ENCODE data around the gene FLT4. TPM values are rescaled to one million over a fixed set of nuclear protein-coding genes. Genes with fewer than 3 reads are reported as not detected.

The FLT4 gene
- total RNA-seq, 1 donor: 1.3 TPM

- H3K9me3 ChIP-seq (ENCODE audit: low read depth, low read length): no peaks in the 10 kb centered on the region
Observed at GRCh38 chr5:180640611-180640860, 8.9 kb downstream of the FLT4 start.

DNA sequence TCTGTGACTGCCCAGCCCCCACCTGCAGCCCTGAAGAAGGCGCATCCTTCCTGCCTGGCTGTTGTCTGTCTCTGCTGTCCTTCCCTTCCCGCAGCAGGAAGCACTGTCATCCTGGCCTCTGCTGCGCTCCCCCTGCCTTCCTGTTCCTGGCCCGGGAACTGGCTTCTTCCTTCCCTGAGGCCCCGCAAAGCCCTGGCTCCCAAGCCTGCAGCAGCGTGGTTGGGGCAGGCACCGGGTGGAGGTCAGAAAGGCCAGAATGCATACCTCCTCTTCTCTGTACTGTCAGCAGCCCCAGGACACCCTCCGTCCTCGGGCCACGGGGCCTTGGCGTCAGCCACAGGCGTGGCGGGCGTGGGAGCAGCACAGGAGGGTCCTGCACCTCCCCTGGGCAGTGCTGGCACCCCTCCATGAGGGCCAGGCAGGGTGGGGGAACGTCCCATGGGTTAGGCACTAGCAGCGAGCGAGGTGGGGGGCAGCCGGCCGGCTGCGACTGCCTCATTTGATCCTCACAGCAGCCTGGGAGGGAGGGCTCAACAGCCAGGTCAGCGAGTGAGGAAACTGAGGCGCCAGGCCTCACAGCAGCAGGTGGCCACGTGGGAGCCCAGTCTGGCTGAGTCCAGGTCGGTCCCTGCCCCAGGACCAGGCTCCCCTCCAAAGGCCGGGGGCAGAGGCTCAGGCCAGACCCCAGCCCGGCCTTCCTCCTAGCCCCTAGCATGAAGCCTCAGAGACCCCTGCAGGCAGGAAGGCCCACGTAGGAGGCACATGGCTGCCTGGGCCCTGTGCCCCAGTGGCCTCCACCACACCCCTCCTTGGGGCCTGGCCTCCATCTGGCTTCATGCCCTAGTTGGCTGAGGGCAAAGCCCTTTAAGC lies 9.4 kb downstream of the FLT4 start:
- no peaks in the 10 kb centered on the region for H3K27me3 ChIP-seq (ENCODE audit: insufficient read depth, low read length)
- H3K4me3 ChIP-seq (ENCODE audit: low read length): no peak overlapping the region
- no peaks in the 10 kb centered on the region for H3K4me1 ChIP-seq (ENCODE audit: insufficient read depth, low read length)
- no peaks in the 10 kb centered on the region for H3K9me3 ChIP-seq (ENCODE audit: low read depth, low read length)

More at GRCh38 chr5:180640611-180640860, 8.9 kb downstream of the FLT4 start:
- H3K27me3 ChIP-seq (ENCODE audit: insufficient read depth, low read length): no peaks in the 10 kb centered on the region
- no peak overlapping the region for H3K4me3 ChIP-seq (ENCODE audit: low read length)
- no peaks in the 10 kb centered on the region for H3K4me1 ChIP-seq (ENCODE audit: insufficient read depth, low read length)

GRCh38 chr5:180639287-180639686 lies 10.1 kb downstream of the FLT4 start:
- Histone ChIP-seq H3K4me1 (ENCODE audit: insufficient read depth, low read length) (no peaks in the 10 kb centered on the region), H3K27me3 (ENCODE audit: insufficient read depth, low read length) (no peaks in the 10 kb centered on the region), H3K4me3 (ENCODE audit: low read length) (no peak overlapping the region), H3K9me3 (ENCODE audit: low read depth, low read length) (no peaks in the 10 kb centered on the region)

DNA sequence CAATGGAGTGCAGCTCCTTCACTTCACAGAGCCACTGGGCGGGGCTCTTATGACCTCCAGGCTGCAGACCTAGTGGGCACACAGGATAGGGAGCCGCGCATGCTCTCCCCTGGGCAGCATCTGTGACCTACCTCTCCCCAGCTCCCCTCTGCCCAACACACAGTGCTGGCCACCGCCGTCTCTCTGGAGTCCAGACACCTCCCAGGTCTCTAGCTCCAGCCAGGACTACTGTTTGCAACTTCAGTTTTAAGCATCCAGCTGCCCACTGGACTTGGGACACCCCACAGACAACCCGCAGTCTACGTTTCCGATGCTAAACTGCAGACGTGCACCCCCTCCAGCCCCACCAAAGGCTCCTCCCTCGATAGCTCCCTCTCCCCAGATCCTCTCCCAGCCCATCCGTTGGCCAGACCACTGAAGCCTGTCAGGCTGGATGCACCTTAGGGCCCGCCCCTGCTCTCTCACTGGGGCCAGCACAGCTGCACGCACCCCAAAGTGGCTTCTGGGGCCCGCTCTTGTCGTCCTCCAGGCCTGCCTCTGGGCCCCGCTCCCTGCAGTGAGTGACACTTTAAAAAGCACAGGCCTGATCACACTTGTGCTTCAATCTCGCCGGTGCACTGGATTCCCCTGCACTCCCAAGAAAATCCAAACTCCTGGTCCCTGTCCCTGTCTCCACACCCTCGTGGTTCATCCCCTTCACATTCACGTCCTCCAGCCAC lies 11.3 kb downstream of the FLT4 start:
- no peaks in the 10 kb centered on the region for H3K4me1 ChIP-seq (ENCODE audit: insufficient read depth, low read length)
- H3K9me3 ChIP-seq (ENCODE audit: low read depth, low read length): no peaks in the 10 kb centered on the region
- H3K27me3 ChIP-seq (ENCODE audit: insufficient read depth, low read length): no peaks in the 10 kb centered on the region
- no peak overlapping the region for H3K4me3 ChIP-seq (ENCODE audit: low read length)

GRCh38 chr5:180636403-180637075 lies 12.9 kb downstream of the FLT4 start:
- Histone ChIP-seq H3K4me3 (ENCODE audit: low read length) (no peak overlapping the region), H3K9me3 (ENCODE audit: low read depth, low read length) (no peaks in the 10 kb centered on the region), H3K4me1 (ENCODE audit: insufficient read depth, low read length) (no peaks in the 10 kb centered on the region), H3K27me3 (ENCODE audit: insufficient read depth, low read length) (no peaks in the 10 kb centered on the region)

GRCh38 chr5:180636016-180636402 lies 13.4 kb downstream of the FLT4 start:
- Histone ChIP-seq H3K4me1 (ENCODE audit: insufficient read depth, low read length) (no peaks in the 10 kb centered on the region), H3K27me3 (ENCODE audit: insufficient read depth, low read length) (no peaks in the 10 kb centered on the region), H3K4me3 (ENCODE audit: low read length) (no peak overlapping the region), H3K9me3 (ENCODE audit: low read depth, low read length) (no peaks in the 10 kb centered on the region)

DNA sequence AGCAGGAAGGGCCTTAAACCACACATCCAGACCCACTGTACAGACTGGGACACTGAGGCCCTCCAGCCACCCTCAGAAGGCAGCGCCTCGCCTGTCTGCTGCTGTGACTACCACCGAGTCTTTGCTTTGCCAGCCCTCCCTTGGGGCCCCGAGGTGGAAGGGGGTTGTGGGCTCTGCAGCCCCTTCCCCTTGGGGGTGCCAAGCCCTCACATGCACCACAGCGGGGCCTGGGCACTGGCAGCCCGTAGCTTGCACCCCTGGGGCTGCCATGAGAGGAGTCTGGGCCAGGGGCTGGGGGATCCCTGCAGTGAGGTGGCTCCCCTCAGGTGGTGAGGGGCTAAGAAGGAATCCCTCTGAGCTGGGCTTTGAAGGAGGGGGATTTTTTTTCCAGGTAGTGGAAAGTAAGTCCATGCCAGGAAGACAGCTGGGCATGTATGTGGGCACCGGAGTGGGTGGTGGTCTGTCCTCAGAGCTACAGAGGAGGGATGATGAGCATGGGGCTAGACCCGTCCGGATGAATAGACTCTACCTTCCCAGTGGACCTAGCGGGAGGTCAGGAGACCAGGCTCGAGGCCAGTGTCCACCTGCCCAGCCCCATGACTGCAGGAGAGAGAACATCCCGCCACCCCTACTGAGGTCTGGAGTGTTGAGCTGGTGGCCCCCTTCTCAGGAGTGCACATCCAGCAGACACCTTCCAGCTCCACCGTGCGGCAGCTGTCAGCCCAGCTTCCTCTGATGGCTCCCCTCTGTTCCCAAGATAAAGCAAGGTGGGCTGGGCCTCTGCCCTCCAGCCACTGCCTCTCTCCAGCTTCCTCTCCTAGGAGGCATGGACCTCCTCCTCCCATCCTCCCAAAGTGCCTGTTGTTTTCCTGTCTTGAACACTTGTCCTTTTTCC lies 15.9 kb downstream of the FLT4 start:
- Histone ChIP-seq H3K27me3 (ENCODE audit: insufficient read depth, low read length) (no peaks in the 10 kb centered on the region), H3K4me1 (ENCODE audit: insufficient read depth, low read length) (no peaks in the 10 kb centered on the region), H3K4me3 (ENCODE audit: low read length) (no peak overlapping the region), H3K9me3 (ENCODE audit: low read depth, low read length) (no peaks in the 10 kb centered on the region)

DNA sequence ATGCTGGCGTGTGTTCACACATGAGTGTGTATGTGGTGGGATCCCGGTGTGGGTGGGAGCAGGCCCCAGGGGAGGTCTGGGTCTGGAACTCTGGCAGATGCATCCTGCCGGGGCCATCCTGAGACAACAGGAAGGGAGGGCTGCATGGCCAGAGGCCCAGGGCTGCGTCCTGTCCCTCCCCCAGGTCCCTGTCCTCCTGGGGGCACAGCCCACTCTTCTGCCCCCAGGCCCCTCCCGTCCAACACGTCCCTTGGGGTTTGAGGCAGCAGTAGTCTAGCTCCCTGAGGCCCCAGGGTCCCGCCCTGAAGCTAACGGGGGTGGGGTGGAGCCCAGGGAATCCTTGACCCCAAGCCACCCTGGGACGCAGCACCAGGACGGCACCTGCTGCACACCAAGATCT lies 16.6 kb downstream of the FLT4 start:
- Histone ChIP-seq H3K9me3 (ENCODE audit: low read depth, low read length) (no peaks in the 10 kb centered on the region), H3K4me3 (ENCODE audit: low read length) (no peak overlapping the region), H3K4me1 (ENCODE audit: insufficient read depth, low read length) (no peaks in the 10 kb centered on the region), H3K27me3 (ENCODE audit: insufficient read depth, low read length) (no peaks in the 10 kb centered on the region)

DNA sequence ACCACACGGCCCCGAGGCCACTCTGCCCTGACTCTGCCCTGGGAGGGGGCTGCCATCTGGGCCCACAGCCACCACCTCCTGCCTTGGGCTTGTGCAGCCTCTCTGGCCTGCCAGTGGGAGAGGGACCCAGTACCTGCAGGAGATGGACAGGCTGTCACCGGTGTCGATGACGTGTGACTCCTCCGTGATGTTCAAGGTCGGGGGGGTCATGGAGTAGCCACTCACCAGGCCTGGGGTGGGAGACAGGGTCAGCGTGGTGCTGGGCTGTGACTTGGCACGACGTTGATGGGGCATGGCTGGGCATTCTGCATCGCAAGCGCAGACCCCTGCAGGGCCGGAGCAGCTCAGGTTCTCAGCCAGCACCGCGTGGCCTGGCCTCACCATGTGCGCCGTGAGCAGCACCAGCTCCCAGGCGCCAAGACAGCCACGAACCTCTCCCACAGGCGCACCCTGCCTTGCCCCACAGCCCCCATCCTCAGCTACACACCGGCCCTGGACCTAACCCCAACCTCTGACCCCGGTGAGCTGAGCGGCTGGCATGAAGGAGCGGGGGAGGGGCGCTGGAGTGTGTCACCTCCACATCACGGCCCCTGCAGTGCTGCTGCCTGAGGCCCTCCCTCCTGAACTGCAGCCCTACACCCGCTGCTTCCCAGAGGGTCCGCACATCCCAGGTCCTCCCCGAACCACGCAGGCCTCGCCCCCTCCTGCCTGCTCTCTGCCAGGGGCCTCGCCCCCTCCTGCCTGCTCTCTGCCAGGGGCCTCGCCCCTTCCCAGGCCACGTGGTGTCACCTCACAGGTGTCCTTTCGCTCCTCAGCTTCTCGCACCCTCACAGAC lies 17.6 kb downstream of the FLT4 start:
- no peaks in the 10 kb centered on the region for H3K4me1 ChIP-seq (ENCODE audit: insufficient read depth, low read length)
- no peaks in the 10 kb centered on the region for H3K9me3 ChIP-seq (ENCODE audit: low read depth, low read length)
- no peaks in the 10 kb centered on the region for H3K27me3 ChIP-seq (ENCODE audit: insufficient read depth, low read length)
- H3K4me3 ChIP-seq (ENCODE audit: low read length): no peak overlapping the region

DNA sequence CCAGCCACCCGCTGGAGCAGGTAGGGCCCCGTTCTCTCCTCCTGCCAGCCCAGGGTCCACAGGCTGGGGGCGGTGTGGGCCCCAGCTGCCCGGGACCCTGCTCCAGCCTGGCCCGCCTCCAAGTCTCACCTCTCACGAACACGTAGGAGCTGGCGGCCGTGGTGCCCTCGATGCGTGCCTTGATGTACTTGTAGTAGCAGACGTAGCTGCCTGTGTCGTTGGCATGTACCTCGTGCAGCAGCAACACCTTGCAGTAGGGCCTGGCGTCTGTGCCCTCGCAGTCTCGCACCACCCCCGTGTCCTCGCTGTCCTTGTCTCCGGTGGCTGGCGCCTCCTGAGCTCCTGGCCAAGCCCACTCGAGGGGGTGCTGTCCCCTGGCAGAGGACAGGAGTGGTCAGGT lies 19.0 kb downstream of the FLT4 start:
- H3K9me3 ChIP-seq (ENCODE audit: low read depth, low read length): no peaks in the 10 kb centered on the region

DNA sequence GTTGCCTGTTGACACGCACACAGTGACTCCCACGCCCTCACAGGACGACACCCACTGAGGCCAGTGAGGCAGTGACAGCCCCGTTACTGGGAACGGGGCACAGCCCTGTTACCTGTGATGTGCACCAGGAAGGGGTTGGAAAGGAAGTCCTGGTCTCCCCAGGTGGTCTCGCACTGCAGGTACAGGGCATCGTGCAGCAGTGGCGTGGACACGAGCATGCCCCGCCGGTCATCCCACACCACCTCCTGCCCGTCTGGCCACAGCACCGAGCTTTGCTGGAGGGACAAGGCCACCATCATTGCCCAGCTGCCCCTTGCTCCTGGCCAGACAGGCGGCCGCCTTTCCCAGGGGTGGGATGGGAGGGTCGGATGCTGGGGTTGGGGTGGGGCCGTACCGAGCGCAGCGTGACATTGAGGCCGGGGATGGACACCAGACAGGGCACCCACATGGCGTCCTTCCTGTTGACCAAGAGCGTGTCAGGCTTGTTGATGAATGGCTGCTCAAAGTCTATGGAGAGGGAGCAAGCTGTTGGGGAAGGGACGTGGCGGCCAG lies 19.5 kb downstream of the FLT4 start:
- no peaks in the 10 kb centered on the region for H3K4me1 ChIP-seq (ENCODE audit: insufficient read depth, low read length)

More for the DNA sequence above, 19.0 kb downstream of the FLT4 start:
- Histone ChIP-seq H3K4me1 (ENCODE audit: insufficient read depth, low read length) (no peaks in the 10 kb centered on the region), H3K27me3 (ENCODE audit: insufficient read depth, low read length) (no peaks in the 10 kb centered on the region), H3K4me3 (ENCODE audit: low read length) (no peak overlapping the region)

DNA sequence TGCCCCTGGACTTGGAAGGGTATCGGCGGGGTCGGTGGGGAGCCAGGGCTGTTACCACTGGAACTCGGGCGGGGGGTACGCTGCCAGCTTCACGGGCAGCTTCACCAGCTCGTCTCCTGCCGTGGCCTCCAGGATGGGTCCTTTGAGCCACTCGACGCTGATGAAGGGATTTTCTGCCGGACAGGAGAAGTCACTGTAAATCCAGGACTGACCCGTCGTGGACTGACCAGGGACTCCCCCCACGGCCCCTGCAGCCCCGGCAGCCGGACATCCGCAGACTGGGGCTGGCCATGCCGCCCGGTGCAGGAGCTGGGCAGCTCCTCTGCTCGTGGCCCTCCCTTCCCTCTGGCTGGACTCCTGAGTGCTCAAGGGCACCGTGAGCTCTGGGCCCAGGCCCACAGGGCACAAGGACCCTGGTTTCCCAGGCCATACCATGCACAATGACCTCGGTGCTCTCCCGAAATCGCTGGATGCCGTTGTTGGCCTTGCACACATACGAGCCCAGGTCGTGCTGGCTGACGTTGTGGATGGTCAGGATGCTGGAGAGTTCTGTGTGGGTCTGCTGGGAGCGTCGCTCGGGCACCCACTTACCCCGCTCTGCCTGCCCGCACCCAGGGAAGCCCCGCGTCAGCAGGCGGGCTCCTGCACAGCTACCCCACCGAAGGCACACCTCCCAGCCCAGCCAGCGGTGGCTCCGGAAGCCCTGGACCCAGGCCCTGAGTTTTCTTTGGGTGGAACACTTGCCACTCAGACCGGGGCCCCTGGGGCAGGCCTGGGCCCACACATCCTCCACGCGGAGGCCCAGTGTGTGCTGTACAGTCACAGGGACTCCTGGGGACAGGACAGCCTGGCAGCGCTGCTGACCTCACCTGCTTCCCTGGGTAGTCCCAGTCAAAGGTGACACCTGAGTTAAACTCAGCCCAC lies 20.3 kb downstream of the FLT4 start:
- Histone ChIP-seq H3K27me3 (ENCODE audit: insufficient read depth, low read length) (no peaks in the 10 kb centered on the region), H3K4me1 (ENCODE audit: insufficient read depth, low read length) (no peaks in the 10 kb centered on the region), H3K4me3 (ENCODE audit: low read length) (no peak overlapping the region), H3K9me3 (ENCODE audit: low read depth, low read length) (no peaks in the 10 kb centered on the region)

More for the DNA sequence above, 19.5 kb downstream of the FLT4 start:
- no peaks in the 10 kb centered on the region for H3K9me3 ChIP-seq (ENCODE audit: low read depth, low read length)
- H3K4me3 ChIP-seq (ENCODE audit: low read length): no peak overlapping the region
- no peaks in the 10 kb centered on the region for H3K27me3 ChIP-seq (ENCODE audit: insufficient read depth, low read length)

GRCh38 chr5:180628211-180628610 lies 21.2 kb downstream of the FLT4 start:
- Histone ChIP-seq H3K9me3 (ENCODE audit: low read depth, low read length) (no peaks in the 10 kb centered on the region), H3K27me3 (ENCODE audit: insufficient read depth, low read length) (no peaks in the 10 kb centered on the region), H3K4me1 (ENCODE audit: insufficient read depth, low read length) (no peaks in the 10 kb centered on the region), H3K4me3 (ENCODE audit: low read length) (no peak overlapping the region)
